Peyer's patch (tissue), 4 donors: ENCODE results near the gene AWAT1.

Experiments used
- POLR2A ChIP-seq, 2 donors: fragments of 450-650 bp; IDR thresholded peaks; one replicate each; pipeline ENCODE4 v1.5.1; 2017; ENCODE audit warnings: antibody characterized with exemption in 2 of 2, mild to moderate bottlenecking in 2 of 2, moderate library complexity in 2 of 2
- TF ChIP-seq, protein P1 (sequence below), 6 experiments: fragments of 450-650 bp in 4 of 6; fragments of 200-600 bp in 2 of 6; sonication (generic) in 1 of 6; IDR thresholded peaks; one replicate each; pipeline ENCODE4 v1.5.1; 2017 to 2019; ENCODE audit warnings: antibody characterized with exemption in 6 of 6, mild to moderate bottlenecking in 3 of 6, moderate library complexity in 1 of 6

DNA sequence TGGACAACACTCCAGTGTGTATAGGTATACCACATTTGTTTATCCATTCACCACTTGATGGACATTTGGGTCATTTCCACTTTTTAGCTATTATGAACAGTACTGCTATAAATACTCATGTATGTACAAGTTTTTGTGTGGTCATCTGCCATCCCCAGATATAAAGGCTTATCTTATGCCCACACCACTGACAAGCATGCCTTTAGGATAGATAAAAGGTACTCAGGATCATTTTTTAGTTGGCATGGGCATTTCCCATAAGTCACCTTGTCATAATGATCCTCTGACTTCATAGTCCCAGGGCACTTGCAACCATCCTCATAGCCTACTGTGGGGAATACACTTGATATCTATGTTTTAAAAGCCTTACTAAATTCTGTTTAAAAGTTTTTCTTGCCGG is 6.3 kb downstream of the AWAT1 start:
- TF ChIP-seq, protein P1, sequence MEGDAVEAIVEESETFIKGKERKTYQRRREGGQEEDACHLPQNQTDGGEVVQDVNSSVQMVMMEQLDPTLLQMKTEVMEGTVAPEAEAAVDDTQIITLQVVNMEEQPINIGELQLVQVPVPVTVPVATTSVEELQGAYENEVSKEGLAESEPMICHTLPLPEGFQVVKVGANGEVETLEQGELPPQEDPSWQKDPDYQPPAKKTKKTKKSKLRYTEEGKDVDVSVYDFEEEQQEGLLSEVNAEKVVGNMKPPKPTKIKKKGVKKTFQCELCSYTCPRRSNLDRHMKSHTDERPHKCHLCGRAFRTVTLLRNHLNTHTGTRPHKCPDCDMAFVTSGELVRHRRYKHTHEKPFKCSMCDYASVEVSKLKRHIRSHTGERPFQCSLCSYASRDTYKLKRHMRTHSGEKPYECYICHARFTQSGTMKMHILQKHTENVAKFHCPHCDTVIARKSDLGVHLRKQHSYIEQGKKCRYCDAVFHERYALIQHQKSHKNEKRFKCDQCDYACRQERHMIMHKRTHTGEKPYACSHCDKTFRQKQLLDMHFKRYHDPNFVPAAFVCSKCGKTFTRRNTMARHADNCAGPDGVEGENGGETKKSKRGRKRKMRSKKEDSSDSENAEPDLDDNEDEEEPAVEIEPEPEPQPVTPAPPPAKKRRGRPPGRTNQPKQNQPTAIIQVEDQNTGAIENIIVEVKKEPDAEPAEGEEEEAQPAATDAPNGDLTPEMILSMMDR (IDR thresholded peaks at IDR 0.05), result no peak
- TF ChIP-seq POLR2A (IDR thresholded peaks at IDR 0.05), result no peak
